H1 (cell line): ENCODE results near the gene CHD5. TPM values are rescaled to one million over a fixed set of nuclear protein-coding genes. Genes with fewer than 3 reads are reported as not detected.

Experiments
- CTCF ChIA-PET: fragments of 300-600 bp; sonication (Branson Sonifier 250); formaldehyde crosslinking; loops from one replicate; lab custom pipeline; 2021; ENCODE audit not compliant: partially characterized antibody; lab: Charles Lee
- POLR2A ChIA-PET: fragments of 300-600 bp; sonication (Branson Sonifier 250); formaldehyde crosslinking; loops from one replicate; lab custom pipeline; 2021; ENCODE audit warnings: inconsistent platforms; ENCODE audit not compliant: partially characterized antibody; lab: Charles Lee
- DNase-seq, 2 experiments: peaks; one replicate each; pipeline versions ENCODE4 v3.0.0 to v3.0.0-alpha.2; 2010 to 2022; ENCODE audit warnings: low spot score in 2 of 2, low read depth in 1 of 2, mixed read lengths in 1 of 2
- FAIRE-seq: peaks from 2 replicates; lab custom pipeline; 2011; peaks lifted over from hg19 to GRCh38; lab: Jason Lieb, UNC
- H2AFZ ChIP-seq: 2 replicates; pipeline ENCODE4 v1.8.1; 2012; ENCODE audit warnings: low read length, inconsistent platforms
- H2AK5ac ChIP-seq: 2 replicates; pipeline ENCODE4 v1.6.1; 2013; ENCODE audit warnings: low read depth, low read length
- H2BK120ac ChIP-seq: replicated peaks from 2 replicates; pipeline ENCODE3; 2013; ENCODE audit warnings: low read depth, low read length, inconsistent platforms
- H2BK12ac ChIP-seq: 2 replicates; pipeline ENCODE4 v1.6.1; 2013; ENCODE audit warnings: low read depth, low read length
- H2BK15ac ChIP-seq: 2 replicates; pipeline ENCODE4 v1.6.1; 2013; ENCODE audit warnings: low read length
- H2BK20ac ChIP-seq: 2 replicates; pipeline ENCODE4 v1.6.1; 2013; ENCODE audit warnings: low read length
- H2BK5ac ChIP-seq: 2 replicates; pipeline ENCODE4 v1.6.1; 2013; ENCODE audit warnings: low read depth, low read length
- H3K14ac ChIP-seq: 2 replicates; pipeline ENCODE4 v1.6.1; 2013; ENCODE audit warnings: inconsistent platforms; ENCODE audit not compliant: insufficient read length
- H3K18ac ChIP-seq: 2 replicates; pipeline ENCODE4 v1.6.1; 2013; ENCODE audit warnings: low read length; ENCODE audit errors: extremely low read depth
- H3K23ac ChIP-seq: 2 replicates; pipeline ENCODE4 v1.6.1; 2013; ENCODE audit warnings: inconsistent platforms; ENCODE audit not compliant: insufficient read length
- H3K23me2 ChIP-seq: 2 replicates; pipeline ENCODE4 v1.6.1; 2013; ENCODE audit warnings: low read depth, low read length
- H3K27ac ChIP-seq: 2 replicates; pipeline ENCODE4 v1.6.1; 2011; ENCODE audit warnings: low read depth, low read length, inconsistent platforms
- H3K27me3 ChIP-seq, 4 experiments: replicated peaks in 1 of 4; 1 replicate in 1 of 4; 2 replicates in 3 of 4; pipeline versions ENCODE4 v1.6.1 to v1.8.1; 2011 to 2013; ENCODE audit warnings: low read length in 3 of 4, mild to moderate bottlenecking in 3 of 4, inconsistent platforms in 2 of 4, mixed read lengths in 2 of 4, moderate library complexity in 1 of 4; ENCODE audit not compliant: control insufficient read depth in 3 of 4, insufficient read depth in 3 of 4; ENCODE audit errors: extremely low read depth in 1 of 4
- H3K36me3 ChIP-seq, 4 experiments: 2 replicates each; pipeline versions ENCODE4 v1.6.1 to v1.8.1; 2011 to 2013; ENCODE audit warnings: mild to moderate bottlenecking in 4 of 4, low read length in 3 of 4, moderate library complexity in 2 of 4, control low read depth in 1 of 4, inconsistent platforms in 1 of 4; ENCODE audit not compliant: insufficient read depth in 4 of 4, control insufficient read depth in 2 of 4
- H3K4ac ChIP-seq: replicated peaks from 2 replicates; pipeline ENCODE3; 2013; ENCODE audit warnings: low read length, low read depth, mixed read lengths, inconsistent platforms; ENCODE audit not compliant: insufficient read length
- H3K4me1 ChIP-seq, 4 experiments: replicated peaks in 1 of 4; 1 replicate in 1 of 4; 2 replicates in 3 of 4; pipeline versions ENCODE4 v1.6.1 to v1.8.1; 2011 to 2013; ENCODE audit warnings: low read length in 3 of 4, inconsistent platforms in 2 of 4, mixed read lengths in 1 of 4; ENCODE audit not compliant: insufficient read depth in 4 of 4, control insufficient read depth in 3 of 4
- H3K4me2 ChIP-seq, 2 experiments: 2 replicates each; pipeline versions ENCODE4 v1.6.1 to v1.8.1; 2011 to 2013; ENCODE audit warnings: low read depth in 2 of 2, low read length in 2 of 2, control low read depth in 1 of 2, inconsistent platforms in 1 of 2, mild to moderate bottlenecking in 1 of 2; ENCODE audit not compliant: insufficient read depth in 1 of 2
- H3K4me3 ChIP-seq, 4 experiments: fragments of 200-600, 300-600 bp in 1 of 4; sonication (generic), shearing (Covaris generic), sonication (Bioruptor Twin) in 1 of 4; 2 replicates each; pipeline versions ENCODE4 v1.5.1 to v1.8.1; 2011 to 2016; ENCODE audit warnings: low read length in 4 of 4, low read depth in 3 of 4, control low read depth in 2 of 4, inconsistent platforms in 2 of 4, mild to moderate bottlenecking in 2 of 4, mixed read lengths in 1 of 4, moderate library complexity in 1 of 4; ENCODE audit not compliant: insufficient read depth in 2 of 4; ENCODE audit errors: extremely low read depth in 1 of 4
- H3K56ac ChIP-seq: replicated peaks from 2 replicates; pipeline ENCODE3; 2013; ENCODE audit warnings: low read depth, mild to moderate bottlenecking, mixed read lengths, low read length, inconsistent platforms; ENCODE audit not compliant: insufficient read length
- H3K79me1 ChIP-seq: 2 replicates; pipeline ENCODE4 v1.6.1; 2013; ENCODE audit warnings: low read depth, low read length, control low read depth
- H3K79me2 ChIP-seq, 2 experiments: 2 replicates each; pipeline versions ENCODE4 v1.6.1 to v1.8.1; 2012 to 2013; ENCODE audit warnings: low read length in 2 of 2, mild to moderate bottlenecking in 2 of 2, inconsistent platforms in 1 of 2; ENCODE audit not compliant: insufficient read depth in 2 of 2, control insufficient read depth in 1 of 2
- H3K9ac ChIP-seq, 4 experiments: replicated peaks in 1 of 4; 1 replicate in 1 of 4; 2 replicates in 3 of 4; pipeline versions ENCODE4 v1.6.1 to v1.8.1; 2011 to 2013; ENCODE audit warnings: low read depth in 3 of 4, low read length in 3 of 4, control low read depth in 2 of 4, mild to moderate bottlenecking in 2 of 4, moderate library complexity in 2 of 4, inconsistent platforms in 1 of 4; ENCODE audit errors: extremely low read depth in 1 of 4
- H3K9me3 ChIP-seq, 2 experiments: 2 replicates each; pipeline versions ENCODE4 v1.6.1 to v1.8.1; 2012 to 2013; ENCODE audit warnings: mild to moderate bottlenecking in 2 of 2, moderate library complexity in 2 of 2, control low read depth in 1 of 2, inconsistent platforms in 1 of 2, low read depth in 1 of 2, low read length in 1 of 2, mixed read lengths in 1 of 2; ENCODE audit not compliant: insufficient read depth in 2 of 2
- H4K20me1 ChIP-seq, 2 experiments: replicated peaks in 1 of 2; 2 replicates each; pipeline versions ENCODE3 to v1.8.1; 2011 to 2013; ENCODE audit warnings: inconsistent platforms in 2 of 2, low read length in 2 of 2, mild to moderate bottlenecking in 1 of 2; ENCODE audit not compliant: insufficient read depth in 2 of 2, control insufficient read depth in 1 of 2
- H4K5ac ChIP-seq: 2 replicates; pipeline ENCODE4 v1.6.1; 2013; ENCODE audit warnings: low read length, low read depth, mixed read lengths, inconsistent platforms; ENCODE audit not compliant: insufficient read length
- H4K8ac ChIP-seq: 2 replicates; pipeline ENCODE4 v1.8.0; 2013; ENCODE audit warnings: mild to moderate bottlenecking, moderate library complexity, low read length, inconsistent platforms; ENCODE audit not compliant: insufficient read depth; ENCODE audit errors: extremely low read depth
- H4K91ac ChIP-seq: replicated peaks from 2 replicates; pipeline ENCODE3; 2013; ENCODE audit warnings: low read length, mixed read lengths, inconsistent platforms; ENCODE audit not compliant: insufficient read length
- RNF2 ChIP-seq: fragments of 200-900, 300-1000 bp; sonication (generic); IDR thresholded peaks from 2 replicates; pipeline ENCODE4 v1.7.1; 2016; ENCODE audit warnings: borderline replicate concordance, low read depth, mild to moderate bottlenecking, antibody characterized with exemption, low read length; ENCODE audit not compliant: poor library complexity, severe bottlenecking; ENCODE audit errors: missing control alignments
- whole genome bisulfite sequencing, 2 experiments: shearing (Covaris generic) in 1 of 2; methylation state at CpG; one replicate each; pipeline versions ENCODE4 v1.1.6 to v1.1.7; 2013 to 2015; ENCODE audit warnings: low lambda C conversion rate in 2 of 2, mixed read lengths in 2 of 2, inconsistent platforms in 1 of 2, low coverage in 1 of 2, missing lambda C conversion rate in 1 of 2; ENCODE audit not compliant: insufficient replicate concordance in 2 of 2, insufficient coverage in 1 of 2, insufficient read length in 1 of 2; ENCODE audit errors: extremely low coverage in 1 of 2, missing lambda C conversion rate in 1 of 2; 5-methylcytosine and 5-hydroxymethylcytosine counted together
- polyA plus RNA-seq, 7 experiments: library from polyadenylated mRNA; depleted of rRNA in 3 of 7; stranded (reverse) in 5 of 7; unstranded in 2 of 7; fragments of >200 nt in 5 of 7; fragments of 200-250 nt in 2 of 7; gene quantifications; 1 replicate in 5 of 7; 2 replicates in 1 of 7; 4 replicates in 1 of 7; pipeline versions ENCODE4 v1.2.1 to v1.2.3, GENCODE V29; 2011 to 2013; ENCODE audit warnings: missing spikeins in 2 of 7, mixed read lengths in 2 of 7
- total RNA-seq: library from RNA; stranded (reverse); fragmentation: NEBNext Ultra II Directional; extraction: Animal tissue kit (Norgen Biotek cat#: 25700); gene quantifications from 2 replicates; pipeline ENCODE4 v1.2.1, GENCODE V29; 2021

The CHD5 gene
- total and polyA plus RNA-seq, 2 of the 8 experiments (the other 6 are each of a cell fraction or from before 2014, with no cell fraction given): 0.42 to 1.8 TPM

GRCh38 chr1:6174621-6175410 is 5.3 kb downstream of the CHD5 start:
- Histone ChIP-seq H3K4me3 (no peak overlapping the region), H3K79me1 (no peaks in the 10 kb centered on the region), H2BK12ac (no peak overlapping the region), H3K23me2 (peaks cover 20% of the 10 kb centered on the region; the same call in 1 of the 2 replicates), H3K56ac (peak overlapping the region; percentile 86), H3K4me2 (no peak overlapping the region), H3K9ac (no peak overlapping the region; a peak in 1 of 7 replicates), H2BK5ac (no peak overlapping the region), H4K91ac (no peak overlapping the region), H2BK120ac (no peak overlapping the region), H4K8ac (no peak overlapping the region), H3K23ac (no peak overlapping the region), H3K27me3 (peaks cover 18 to 39% (median 31%) of the 10 kb centered on the region in 4 experiments), H3K9me3 (no peaks in the 10 kb centered on the region), H2BK20ac (no peak overlapping the region), H2AK5ac (no peak overlapping the region; the same call in 1 of the 2 replicates), H3K4ac (no peak overlapping the region), H3K36me3 (no peaks in the 10 kb centered on the region), H3K4me1 (peaks cover 0 to 7% (median 0%) of the 10 kb centered on the region in 4 experiments; a peak in 4 of 7 replicates), H2AFZ (no peak overlapping the region), H3K14ac (no peak overlapping the region), H3K79me2 (no peaks in the 10 kb centered on the region), H4K5ac (no peak overlapping the region), H3K27ac (no peak overlapping the region), H4K20me1 (peaks cover 0 to 20% of the 10 kb centered on the region in 2 experiments), H3K18ac (no peak overlapping the region), H2BK15ac (no peak overlapping the region)
- FAIRE-seq: no peak
- WGBS, 2 experiments: 83 to 100% methylated on average over 4 to 5 of the region's 5 CpGs
- TF ChIP-seq RNF2: no peak
- DNase-seq: no peak
- ChIA-PET POLR2A (no interaction called here), CTCF (no interaction called here)
